Panc1 (cell line): ENCODE results near the gene PRRX1.

ENCODE experiments used
- CTCF ChIP-seq: fragments of 450-650 bp; IDR thresholded peaks from 2 replicates; pipeline ENCODE4 v1.5.1; 2017; ENCODE audit warnings: mild to moderate bottlenecking
- REST ChIP-seq, 2 experiments: IDR thresholded peaks; 2 replicates each; pipeline ENCODE4 v1.6.1; 2011 to 2012; ENCODE audit warnings: low read depth in 2 of 2, control low read depth in 1 of 2, low read length in 1 of 2, mild to moderate bottlenecking in 1 of 2, moderate library complexity in 1 of 2; ENCODE audit not compliant: insufficient read depth in 1 of 2
- SIN3A ChIP-seq: IDR thresholded peaks from 2 replicates; pipeline ENCODE4 v1.6.1; 2012; ENCODE audit warnings: low read depth, mild to moderate bottlenecking, low read length, moderate library complexity, borderline replicate concordance; ENCODE audit not compliant: insufficient read depth

- no peak for TF ChIP-seq CTCF
- no peak for TF ChIP-seq REST (IDR thresholded peaks at IDR 0.05; ENCODE audit: insufficient read depth in 1 of 2, low read depth in 2 of 2, low read length in 1 of 2)
- TF ChIP-seq SIN3A, result no peak
These were observed 22.4 kb downstream of the PRRX1 start for GRCh38 chr1:170686291-170686690.
